Inflammatory macrophage (primary cell): ENCODE data around the gene FUBP3.
"Not testable (repeated sequence)": the region's sequence is repeated elsewhere in the genome, so short reads cannot be mapped to it uniquely, and the experiment has no call there.

Experiments
- DNase-seq, 2 donors: peaks; one replicate each; pipeline ENCODE4 v3.0.0-alpha.2; 2020 to 2022

The FUBP3 gene

GRCh38 chr9:130556396-130557076, 22.8 kb upstream of the FUBP3 start:
- no peak for DNase-seq

- no peak for DNase-seq
These were observed 22.3 kb upstream of the FUBP3 start for GRCh38 chr9:130557077-130557468.

GRCh38 chr9:130561056-130561455, 18.3 kb upstream of the FUBP3 start:
- no peak for DNase-seq

- not testable (repeated sequence) for DNase-seq
These were observed 16.9 kb upstream of the FUBP3 start for GRCh38 chr9:130562525-130562924.

- DNase-seq: no peak
These were observed 15.6 kb upstream of the FUBP3 start for GRCh38 chr9:130563797-130564196.

- DNase-seq: no peak
These were observed 13.6 kb upstream of the FUBP3 start for GRCh38 chr9:130565792-130566191.

- no peak for DNase-seq
These were observed 9.2 kb upstream of the FUBP3 start for GRCh38 chr9:130570208-130570607.

- no peak for DNase-seq
These were observed 3.9 kb upstream of the FUBP3 start for GRCh38 chr9:130575514-130575913.

GRCh38 chr9:130576176-130576575, 3.2 kb upstream of the FUBP3 start:
- DNase-seq: no peak

- peak in 1 of 2 donors; percentile 14 for DNase-seq
These were observed 524 bp downstream of the FUBP3 start for GRCh38 chr9:130579738-130580463.

- no peak for DNase-seq
These were observed 2.4 kb downstream of the FUBP3 start for GRCh38 chr9:130581766-130582165.

GRCh38 chr9:130583271-130583670, 3.9 kb downstream of the FUBP3 start:
- DNase-seq: no peak

- no peak for DNase-seq
These were observed 8.5 kb downstream of the FUBP3 start for GRCh38 chr9:130587921-130588320.

- DNase-seq: no peak
These were observed 9.0 kb downstream of the FUBP3 start for GRCh38 chr9:130588416-130588815.

GRCh38 chr9:130589754-130590153, 10.4 kb downstream of the FUBP3 start:
- no peak for DNase-seq

- DNase-seq: no peak
These were observed 10.9 kb downstream of the FUBP3 start for GRCh38 chr9:130590305-130590704.

- DNase-seq: no peak
These were observed 13.6 kb downstream of the FUBP3 start for GRCh38 chr9:130593020-130593419.

GRCh38 chr9:130597228-130597627, 17.9 kb downstream of the FUBP3 start:
- no peak for DNase-seq

- DNase-seq: no peak
These were observed 18.8 kb downstream of the FUBP3 start for GRCh38 chr9:130598188-130598587.

GRCh38 chr9:130599625-130600024, 20.2 kb downstream of the FUBP3 start:
- no peak for DNase-seq

- no peak for DNase-seq
These were observed 21.7 kb downstream of the FUBP3 start for GRCh38 chr9:130601100-130601499.

- DNase-seq: no peak
These were observed 24.9 kb downstream of the FUBP3 start for GRCh38 chr9:130604295-130604694.

- DNase-seq: no peak
These were observed 27.7 kb downstream of the FUBP3 start for GRCh38 chr9:130606887-130607600.
